VCaP (cell line): ENCODE results near the gene PXK.

Source experiments
- H3K27ac ChIP-seq: fragments of 450-650 bp; 2 replicates; pipeline ENCODE4 v1.5.1; 2017
- TF ChIP-seq, protein P1 (sequence below): fragments of 450-650 bp; conservative IDR thresholded peaks from 2 replicates; pipeline ENCODE4 v1.5.1; 2017; ENCODE audit warnings: mild to moderate bottlenecking, moderate library complexity

The PXK gene

DNA sequence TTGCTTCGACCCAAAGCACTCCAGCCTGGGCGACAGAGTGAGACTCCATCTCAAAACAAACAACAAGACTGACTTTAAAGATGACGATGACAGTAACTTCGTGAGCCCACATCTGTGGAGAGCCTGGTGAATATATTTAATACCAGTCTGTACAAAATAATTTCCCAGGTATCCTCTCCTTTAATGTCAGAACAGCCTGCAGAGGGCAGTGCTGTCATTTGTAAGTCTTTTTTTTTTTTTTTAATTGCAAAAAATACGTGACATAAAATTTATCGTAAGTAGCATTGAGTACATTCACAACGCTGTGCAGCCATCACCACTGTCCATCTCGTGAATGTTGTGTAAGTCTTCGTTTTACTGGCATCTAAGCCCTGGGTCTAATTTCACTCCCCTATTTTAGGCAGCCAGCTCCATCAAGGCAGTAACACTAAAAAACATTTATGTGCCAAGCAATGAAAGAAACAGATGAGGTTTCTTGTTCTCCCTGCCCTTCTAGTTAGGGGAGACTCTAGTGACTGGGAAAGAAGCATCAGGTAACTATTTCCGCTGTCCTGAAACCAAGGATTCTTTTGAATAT is 25.0 kb upstream of the PXK start:
- TF ChIP-seq, protein P1, sequence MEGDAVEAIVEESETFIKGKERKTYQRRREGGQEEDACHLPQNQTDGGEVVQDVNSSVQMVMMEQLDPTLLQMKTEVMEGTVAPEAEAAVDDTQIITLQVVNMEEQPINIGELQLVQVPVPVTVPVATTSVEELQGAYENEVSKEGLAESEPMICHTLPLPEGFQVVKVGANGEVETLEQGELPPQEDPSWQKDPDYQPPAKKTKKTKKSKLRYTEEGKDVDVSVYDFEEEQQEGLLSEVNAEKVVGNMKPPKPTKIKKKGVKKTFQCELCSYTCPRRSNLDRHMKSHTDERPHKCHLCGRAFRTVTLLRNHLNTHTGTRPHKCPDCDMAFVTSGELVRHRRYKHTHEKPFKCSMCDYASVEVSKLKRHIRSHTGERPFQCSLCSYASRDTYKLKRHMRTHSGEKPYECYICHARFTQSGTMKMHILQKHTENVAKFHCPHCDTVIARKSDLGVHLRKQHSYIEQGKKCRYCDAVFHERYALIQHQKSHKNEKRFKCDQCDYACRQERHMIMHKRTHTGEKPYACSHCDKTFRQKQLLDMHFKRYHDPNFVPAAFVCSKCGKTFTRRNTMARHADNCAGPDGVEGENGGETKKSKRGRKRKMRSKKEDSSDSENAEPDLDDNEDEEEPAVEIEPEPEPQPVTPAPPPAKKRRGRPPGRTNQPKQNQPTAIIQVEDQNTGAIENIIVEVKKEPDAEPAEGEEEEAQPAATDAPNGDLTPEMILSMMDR: peak; percentile 78
- peak overlapping the region; percentile 97 for H3K27ac ChIP-seq

DNA sequence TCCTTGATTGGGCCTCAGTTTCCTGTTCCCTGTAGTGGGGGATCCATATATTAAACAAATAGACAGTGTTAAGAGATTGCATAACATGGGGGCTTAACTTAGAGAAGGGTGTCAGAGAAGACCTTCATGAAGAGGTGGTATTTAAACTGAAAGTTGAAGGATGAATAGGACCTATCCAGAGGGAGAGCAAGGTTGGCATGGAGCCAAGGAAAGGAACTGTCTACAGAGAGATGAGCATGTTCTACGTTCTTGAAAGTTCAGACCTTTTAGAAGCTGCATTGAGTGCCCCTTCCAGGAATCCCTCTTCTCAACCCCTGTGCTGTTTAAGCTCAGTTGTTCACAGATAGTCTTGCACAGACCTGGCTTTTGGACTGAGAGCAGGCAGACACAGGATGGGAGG is 24.0 kb upstream of the PXK start:
- H3K27ac ChIP-seq: peak overlapping the region; percentile 97; the same call in 1 of the 2 replicates
- TF ChIP-seq, protein P1: no peak

DNA sequence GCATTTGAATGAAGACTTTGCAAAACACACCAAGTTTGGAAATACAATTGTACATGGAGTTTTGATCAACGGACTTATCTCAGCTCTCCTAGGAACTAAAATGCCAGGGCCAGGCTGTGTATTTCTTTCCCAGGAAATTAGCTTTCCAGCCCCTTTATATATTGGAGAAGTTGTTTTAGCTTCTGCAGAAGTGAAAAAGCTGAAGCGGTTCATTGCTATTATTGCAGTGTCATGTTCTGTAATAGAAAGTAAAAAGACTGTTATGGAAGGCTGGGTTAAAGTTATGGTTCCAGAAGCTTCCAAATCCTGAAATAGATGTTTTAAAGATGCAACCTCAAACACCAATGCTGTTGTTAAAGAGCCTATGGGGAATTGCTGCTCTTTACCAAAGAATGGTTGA is 14.9 kb upstream of the PXK start:
- no peak overlapping the region for H3K27ac ChIP-seq
- TF ChIP-seq, protein P1: no peak

DNA sequence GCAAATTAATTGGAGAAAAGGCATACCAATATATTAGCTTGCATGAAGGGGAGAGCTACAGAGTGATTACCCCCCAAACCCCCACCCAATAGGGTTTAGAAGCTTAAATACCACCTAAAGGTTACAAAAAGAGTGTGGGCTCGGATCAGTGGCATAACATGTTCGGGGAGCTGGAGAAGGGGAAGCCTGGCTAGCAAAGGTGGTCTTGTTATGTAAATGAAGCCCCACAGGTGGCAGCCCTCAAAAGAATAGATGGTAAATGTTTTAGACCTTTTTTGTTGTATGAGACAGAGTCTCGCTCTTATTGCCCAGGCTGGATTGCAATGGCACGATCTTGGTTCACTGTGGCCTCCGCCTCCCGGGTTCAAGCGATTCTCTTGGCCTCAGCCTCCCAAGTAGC is 10.9 kb upstream of the PXK start:
- TF ChIP-seq, protein P1: no peak
- no peak overlapping the region for H3K27ac ChIP-seq

DNA sequence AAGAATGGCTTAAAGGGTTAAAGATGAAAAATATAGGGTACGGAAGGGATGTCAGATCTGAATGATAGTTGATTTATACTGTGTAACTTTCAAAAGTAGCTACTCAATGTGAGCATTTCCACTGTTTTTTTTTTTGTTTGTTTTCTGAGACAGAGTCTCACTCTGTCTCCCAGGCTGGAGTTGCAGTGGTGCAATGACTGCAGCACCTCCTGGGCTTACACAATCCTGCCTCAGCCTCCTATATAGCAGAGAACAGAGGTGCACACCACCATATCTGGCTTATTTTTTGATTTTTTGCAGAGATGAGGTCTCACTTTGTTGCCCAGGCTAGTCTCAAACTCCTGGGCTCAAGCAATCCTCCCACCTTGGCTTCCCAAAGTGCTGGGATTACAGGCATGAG is 9.9 kb upstream of the PXK start:
- TF ChIP-seq, protein P1: no peak
- H3K27ac ChIP-seq: no peak overlapping the region

DNA sequence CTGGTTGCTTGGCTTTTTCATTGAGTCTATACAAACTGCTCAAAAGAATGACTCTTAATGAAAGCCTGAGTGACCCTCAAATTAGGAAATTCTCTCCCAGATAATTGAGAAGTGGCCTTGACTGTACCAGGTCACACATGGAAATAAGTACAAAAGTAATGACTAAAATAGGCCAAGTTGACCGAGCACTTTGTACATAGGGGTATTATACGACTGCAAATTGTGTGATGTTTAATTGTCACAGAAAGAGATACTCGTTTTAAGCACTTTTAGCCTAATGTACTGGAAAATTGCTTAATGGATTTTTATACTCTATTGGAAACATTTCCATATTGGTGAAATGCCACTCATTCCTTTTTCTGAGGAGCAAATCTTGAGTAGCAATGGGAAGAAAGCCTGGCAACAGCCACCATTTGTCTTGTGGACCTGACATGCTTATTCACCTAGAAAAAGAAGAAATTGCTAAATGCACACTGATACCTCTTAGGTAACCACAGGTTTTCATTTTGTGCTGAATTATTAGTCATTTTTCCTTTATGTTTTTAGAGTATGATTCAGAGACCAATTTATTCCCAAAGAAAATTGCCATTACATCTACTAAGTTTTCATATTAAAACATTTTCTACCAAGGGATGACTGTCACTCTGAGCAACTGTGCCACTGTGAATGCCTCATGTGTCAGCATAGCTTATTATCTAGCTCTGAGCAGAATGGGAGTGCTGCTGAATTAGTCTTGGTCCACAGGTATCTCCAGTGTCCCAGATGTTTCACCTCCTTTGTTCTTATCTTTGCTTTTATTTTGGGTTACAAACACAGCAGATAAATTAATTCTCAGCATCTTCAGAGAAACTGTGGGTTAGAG is 8.9 kb upstream of the PXK start:
- TF ChIP-seq, protein P1: no peak
- H3K27ac ChIP-seq: no peak overlapping the region

DNA sequence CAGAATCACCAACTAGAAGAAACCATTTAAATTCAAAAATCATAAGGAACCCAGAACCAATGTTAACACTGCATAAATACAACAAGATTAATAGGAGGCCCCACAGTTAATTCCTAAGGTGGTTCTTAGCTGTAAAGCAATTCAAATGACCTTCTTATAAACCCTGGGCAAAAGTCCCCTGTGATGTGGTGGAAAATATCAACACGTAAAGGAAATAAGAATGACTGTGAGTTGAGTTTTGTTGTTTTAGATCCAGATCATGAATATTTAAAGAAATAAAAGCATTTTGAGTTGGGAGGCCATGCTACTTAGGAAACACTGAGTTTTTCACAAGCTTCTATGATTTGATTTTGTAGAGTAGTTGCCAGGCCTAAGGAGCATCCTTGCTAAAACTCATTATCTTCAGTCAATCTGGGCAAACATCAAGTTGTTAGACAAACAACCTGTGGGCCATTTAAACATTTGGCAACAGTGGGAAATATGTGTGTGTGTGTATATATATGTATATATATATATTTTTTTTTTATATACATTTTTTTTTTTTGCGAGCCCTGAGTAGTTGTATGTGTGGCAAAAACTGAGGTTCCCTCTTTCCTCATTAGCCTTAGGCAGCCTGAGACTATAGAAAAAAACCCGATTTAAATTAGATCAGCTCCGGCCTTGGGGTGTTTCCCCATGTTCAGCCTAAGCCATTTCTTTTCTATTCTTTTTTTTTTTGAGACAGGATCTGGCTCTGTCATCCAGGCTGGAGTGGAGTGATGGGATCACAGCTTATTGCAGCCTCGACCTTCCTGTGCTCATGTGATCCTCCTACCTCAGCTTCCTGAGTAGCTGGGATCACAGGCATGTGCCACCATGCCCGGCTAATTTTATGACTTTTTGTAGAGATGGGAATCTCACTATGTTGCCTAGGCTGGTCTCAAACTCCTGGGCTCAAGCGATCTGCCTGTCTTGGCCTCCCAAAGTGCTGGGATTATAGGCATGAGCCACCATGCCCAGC is 8.0 kb upstream of the PXK start:
- H3K27ac ChIP-seq: no peak overlapping the region
- TF ChIP-seq, protein P1: no peak
